NT2/D1 (cell line): Measurements from ENCODE around the gene HSPD1.

Experiments
- SUZ12 ChIP-seq: IDR thresholded peaks from 2 replicates; pipeline ENCODE4 v1.6.1; 2011; ENCODE audit not compliant: insufficient read length, insufficient read depth; ENCODE audit errors: extremely low read depth
- YY1 ChIP-seq: IDR thresholded peaks from 2 replicates; pipeline ENCODE4 v1.6.1; 2011; ENCODE audit not compliant: insufficient read length, insufficient read depth

GRCh38 chr2:197543206-197543605 is 43.6 kb upstream of the HSPD1 start:
- no peak for TF ChIP-seq SUZ12
- no peak for TF ChIP-seq YY1
